GM21526 (cell line): Measurements from ENCODE around the gene CINP.

Experiments used
- ATAC-seq: cut with Tn5 transposase; IDR thresholded peaks from one replicate; pipeline ENCODE4 v1.9.1; 2021; ENCODE audit warnings: moderate library complexity; ENCODE audit not compliant: unreplicated experiment, low FRiP score

The CINP gene

GRCh38 chr14:102362545-102363181 lies at the start of gene CINP, which contains the start of gene TECPR2:
TSS of gene CINP (minus strand) at chr14:102362890. CDS start at chr14:102362851, 39 bp downstream.
TSS of gene TECPR2 (plus strand) at chr14:102362941. CDS start at chr14:102376722, 13,781 bp downstream.
- ATAC-seq: peak; percentile 85

DNA sequence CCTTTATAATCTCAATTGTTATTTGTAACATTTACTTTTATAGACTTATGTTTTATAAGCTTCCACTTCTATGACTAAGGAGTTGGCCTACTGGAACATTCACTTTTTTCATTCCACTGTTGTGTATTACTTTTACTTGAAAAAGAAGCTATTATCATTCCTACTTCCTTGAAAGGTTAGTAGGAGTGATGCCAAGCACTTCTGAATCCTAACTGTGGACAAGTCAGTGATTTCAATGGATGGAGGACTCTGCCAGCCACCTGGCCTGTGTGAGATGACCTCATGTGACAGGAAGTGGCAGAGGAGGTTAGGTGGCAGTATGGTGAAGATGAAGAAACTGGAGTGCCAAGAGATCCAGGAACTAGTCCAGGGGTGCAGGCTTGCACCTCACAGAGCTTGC lies 46.0 kb upstream of the CINP start:
- ATAC-seq: no peak

- no peak for ATAC-seq
Observed at GRCh38 chr14:102407258-102407657, 44.6 kb upstream of the CINP start.

DNA sequence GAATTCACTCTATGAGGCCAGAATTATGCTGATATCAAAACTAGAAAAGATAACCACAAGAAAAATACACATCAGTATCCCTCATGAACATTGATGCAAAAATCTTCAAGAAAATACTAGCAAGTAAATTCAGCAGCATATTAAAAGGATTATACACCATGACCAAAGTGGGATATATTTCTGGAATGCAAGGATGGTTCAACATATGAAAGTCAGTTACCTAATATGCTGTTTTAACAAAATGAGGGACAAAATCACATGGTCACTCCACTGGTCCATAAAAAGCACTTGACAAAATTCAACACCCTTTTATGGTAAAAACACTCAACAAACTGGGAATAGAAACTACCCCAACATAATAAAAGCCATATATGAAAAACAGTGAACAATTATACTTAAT lies 40.3 kb upstream of the CINP start:
- ATAC-seq: no peak

DNA sequence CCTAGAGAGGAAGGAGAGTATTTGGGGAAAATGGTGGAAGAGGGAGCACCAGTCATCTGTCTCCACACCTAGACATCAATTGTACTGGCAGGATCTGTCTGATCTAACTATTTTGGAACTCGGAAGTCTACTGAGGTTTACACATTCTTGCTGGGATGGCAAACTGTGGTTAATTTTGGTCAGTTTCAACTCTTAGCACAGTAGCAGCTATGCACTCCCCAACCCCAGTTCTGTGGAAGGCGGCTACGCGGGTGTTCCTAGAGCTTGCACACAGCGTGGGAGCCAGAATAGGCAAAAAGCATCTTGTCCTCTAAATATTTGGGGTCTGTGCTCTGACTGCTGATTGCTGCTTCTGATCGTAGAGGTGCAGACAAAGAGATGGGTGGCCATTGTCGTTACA lies 33.8 kb upstream of the CINP start:
- no peak for ATAC-seq

DNA sequence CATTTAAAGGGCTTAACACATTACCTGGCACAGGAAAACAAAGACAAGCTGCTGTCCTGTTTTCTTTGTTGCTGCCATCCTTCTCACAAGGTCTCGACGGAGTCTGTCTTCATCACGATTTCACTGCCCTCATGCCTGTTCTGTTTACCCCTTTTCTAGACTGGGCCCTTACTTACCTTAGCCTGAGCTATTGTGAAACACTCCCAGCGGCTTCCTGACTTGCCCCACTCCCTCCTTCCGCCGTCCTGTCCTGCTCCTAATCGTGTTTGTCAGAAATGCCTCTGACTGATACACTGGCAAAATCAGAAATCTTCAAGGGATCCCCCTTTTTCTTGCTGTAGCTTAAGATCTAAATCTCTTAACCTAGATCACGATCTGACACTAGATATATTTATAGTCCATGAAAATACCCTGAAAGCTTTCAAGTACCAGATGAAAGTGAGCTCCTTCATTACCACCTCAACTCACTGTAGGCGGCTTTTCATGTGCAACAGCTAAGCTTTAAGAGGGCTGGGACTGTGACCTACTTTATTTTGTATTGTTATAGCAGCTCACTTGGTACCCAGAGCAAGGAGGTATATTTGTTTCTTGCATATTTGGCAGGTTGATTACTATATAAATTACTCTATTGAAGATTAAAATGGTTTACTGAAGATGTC lies 32.2 kb upstream of the CINP start:
- ATAC-seq: no peak

DNA sequence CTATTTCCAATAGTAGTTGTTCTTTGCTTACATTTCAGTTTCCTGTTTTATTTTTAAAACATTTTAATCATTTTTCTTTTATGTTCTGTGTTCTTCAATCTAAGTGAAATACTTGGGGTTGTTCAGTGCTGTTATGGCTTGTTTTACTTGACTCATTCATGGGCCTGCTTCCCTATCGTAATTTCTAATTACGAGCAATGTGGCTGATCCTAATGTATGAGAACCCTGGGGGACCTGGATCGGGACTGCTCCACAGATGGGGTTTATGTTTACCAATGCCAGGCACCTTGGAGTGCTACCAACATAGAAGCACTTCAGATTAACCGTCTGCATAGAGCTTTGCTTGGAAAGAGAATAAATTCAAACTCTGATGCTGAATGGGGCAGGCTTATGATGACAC lies 29.8 kb upstream of the CINP start:
- no peak for ATAC-seq

GRCh38 chr14:102390064-102390855 lies 27.6 kb upstream of the CINP start:
- no peak for ATAC-seq

DNA sequence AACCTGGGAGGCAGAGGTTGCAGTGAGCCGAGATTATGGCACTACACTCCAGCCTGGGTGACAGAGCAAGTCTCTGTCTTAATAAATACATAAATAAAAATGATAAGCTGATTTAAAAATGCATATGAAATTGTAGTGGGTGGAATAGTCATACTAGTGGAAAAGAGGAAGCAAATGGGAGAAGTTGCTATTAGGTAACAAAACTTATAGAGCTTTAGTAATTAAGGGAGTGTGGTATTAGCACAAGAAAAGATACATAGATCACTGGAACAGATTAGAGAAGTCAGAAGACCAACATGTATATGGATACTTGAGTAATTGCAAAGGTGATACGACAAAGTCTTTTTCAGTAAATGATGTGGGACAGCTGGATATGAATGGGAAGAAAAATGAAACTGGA lies 26.6 kb upstream of the CINP start:
- no peak for ATAC-seq

GRCh38 chr14:102387086-102387485 lies 24.4 kb upstream of the CINP start:
- ATAC-seq: no peak

DNA sequence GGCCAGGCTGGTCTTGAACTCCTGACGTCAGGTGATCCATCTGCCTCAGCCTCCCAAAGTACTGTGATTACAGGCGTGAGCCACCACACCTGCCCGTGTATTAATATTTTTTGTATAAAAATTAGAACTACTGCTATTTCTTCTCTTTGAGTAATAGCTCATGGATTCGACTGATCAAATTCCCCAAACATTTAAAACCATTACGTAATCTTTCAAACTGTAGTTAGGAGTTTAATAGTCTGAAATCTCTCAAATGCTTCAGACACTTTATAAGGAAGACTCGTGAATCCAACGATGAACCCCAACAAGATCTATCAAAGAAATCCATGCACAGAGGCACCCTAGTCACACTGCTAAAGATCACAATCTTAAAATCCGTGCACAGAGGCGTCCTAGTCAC lies 16.1 kb upstream of the CINP start:
- ATAC-seq: no peak

GRCh38 chr14:102377696-102378095 lies 15.0 kb upstream of the CINP start:
- ATAC-seq: no peak

DNA sequence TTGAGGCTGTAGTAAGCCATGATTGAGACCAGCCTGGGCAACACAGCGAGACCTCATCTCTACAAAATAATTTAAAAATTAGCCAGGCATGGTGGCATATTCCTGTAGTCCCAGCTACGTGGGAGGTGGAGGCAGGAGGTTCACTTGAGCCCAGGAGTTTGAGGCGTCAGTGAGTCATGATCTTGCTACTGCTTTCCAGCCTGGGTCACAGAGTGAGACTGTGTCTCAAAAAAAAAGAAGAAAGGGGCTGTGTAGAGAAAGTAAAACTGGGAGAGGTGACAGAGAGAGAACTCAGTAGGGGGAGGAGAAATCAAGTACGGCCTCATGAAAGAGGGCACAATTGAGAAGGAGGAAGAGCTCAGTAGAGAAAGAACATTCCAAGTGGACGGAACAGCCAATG lies 12.4 kb upstream of the CINP start:
- ATAC-seq: no peak

DNA sequence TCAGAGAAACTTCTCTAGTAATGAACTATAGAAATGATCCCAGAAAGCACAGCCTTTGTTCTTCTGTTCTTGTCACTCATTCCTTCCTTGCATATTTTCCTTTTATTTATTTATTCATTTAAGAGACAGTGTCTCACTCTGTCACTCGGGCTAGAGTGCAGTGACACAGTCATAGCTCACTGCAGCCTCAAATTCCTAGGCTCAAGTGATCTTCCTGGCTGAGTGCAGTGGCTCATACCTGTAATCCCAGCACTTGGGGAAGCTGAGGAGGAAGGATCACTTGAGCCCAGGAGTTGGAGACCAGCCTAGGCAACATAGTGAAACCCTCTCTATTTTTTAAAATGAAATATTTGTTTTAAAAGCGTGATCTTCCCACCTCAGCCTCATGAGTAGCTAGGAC lies 11.6 kb upstream of the CINP start:
- no peak for ATAC-seq

- no peak for ATAC-seq
Observed at GRCh38 chr14:102373110-102373509, 10.4 kb upstream of the CINP start.

- ATAC-seq: no peak
Observed at GRCh38 chr14:102371361-102371760, 8.7 kb upstream of the CINP start.

DNA sequence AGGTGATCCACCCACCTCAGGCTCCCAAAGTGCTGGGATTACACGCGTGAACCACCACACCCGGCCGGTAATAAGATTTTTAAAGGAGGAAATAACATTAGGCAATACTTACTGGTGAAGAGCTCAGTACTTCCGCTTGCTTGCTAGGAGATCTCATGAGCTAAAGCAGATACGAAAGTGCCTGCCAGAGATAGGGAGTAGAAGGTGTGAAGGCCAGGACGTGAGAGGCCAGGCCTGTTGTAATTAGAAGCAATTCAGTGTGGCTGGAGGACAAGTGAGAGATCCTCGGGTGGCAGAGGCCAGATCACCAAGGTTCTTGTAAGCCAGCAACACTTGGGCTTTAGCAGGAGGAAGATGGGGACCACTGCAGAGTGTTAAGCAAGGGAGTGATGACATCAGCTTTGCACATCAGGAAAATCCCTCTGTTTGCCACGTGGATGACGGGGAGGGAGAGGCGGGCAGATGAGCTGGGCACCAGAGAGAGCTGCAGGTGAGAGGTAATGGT lies 7.7 kb upstream of the CINP start:
- no peak for ATAC-seq

DNA sequence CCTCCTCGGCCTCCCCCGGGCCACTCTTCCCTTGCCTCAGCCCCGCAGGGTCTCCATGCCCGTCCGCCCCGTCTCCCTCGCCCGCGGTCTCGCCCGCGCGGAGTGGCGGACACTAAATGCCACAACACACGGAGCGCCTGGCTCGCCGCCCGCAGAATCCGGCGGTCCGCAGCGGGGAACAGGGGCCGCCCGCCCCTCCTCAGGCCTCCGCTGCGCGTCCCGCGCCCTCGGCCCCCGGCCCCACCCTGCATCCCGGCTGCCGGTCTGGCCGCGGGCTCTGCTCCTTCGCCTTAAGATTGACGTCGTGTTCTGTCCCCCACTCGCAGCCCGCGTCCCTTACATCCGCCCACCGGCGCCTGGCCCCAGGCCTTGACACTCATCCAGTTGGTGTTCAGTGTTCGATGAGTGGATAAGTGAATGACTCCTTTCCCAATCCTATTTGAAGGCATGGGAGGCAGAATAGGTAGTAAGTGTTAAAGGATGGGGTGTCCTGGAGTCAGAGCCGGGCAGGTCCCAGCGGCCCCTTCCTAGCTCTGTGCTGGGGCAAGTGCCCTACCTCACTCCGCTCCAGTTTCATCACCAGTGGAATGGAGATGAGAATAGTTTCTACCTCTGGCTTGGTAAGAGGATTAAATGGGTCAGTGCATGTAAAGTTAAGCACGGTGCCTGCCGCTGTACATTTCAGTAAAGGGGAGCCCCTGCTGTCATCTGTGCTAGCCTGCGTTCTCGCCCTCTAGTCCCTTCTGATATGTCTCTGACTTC lies 673 bp upstream of the CINP start:
- peak; percentile 10 for ATAC-seq

DNA sequence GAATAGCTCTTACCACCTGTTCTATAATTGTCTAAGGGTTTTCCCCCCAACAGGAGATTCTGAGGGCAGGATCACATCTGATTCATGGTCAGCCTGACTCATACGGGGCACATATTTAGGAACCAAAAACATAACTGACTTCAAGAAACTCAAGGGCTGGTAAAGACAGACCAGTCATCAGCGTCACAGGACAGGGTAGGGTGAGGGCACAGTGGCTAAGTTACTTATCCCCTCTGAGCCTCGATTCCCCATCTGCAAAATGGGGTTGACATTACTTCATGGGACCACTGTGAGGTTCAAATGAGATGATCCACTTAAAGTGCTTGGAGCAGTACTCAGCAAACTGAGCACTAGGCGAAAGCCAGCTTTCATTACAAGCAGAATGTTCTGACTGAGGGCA lies 606 bp downstream of the CINP start:
- ATAC-seq: peak; percentile 22

GRCh38 chr14:102360388-102360787 lies 2.3 kb downstream of the CINP start:
- no peak for ATAC-seq

DNA sequence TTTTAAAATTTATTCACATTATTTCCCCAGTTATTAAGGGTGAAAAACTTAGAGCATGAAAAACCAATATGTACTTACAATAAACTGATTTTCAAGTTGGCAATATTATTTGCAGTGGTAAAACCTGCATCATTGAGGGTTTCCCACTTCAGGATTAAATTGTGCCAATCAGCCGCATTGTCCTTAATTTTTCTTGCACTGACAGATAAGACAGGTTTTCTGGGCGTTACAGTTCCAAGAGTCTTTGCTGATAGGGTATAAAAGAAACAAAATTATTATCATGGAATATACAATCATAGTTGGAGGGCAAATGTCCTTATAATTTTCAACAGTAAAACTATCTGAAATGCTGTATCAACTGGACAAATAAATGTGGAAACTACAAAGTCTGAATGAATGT lies 3.3 kb downstream of the CINP start:
- no peak for ATAC-seq
